OCI-LY1 (cell line): Measurements from ENCODE around the gene NTS.

Experiments
- H2AFZ ChIP-seq: fragments of 200-600 bp; sonication (generic), shearing (Covaris generic); 2 replicates; pipeline ENCODE4 v1.6.0; 2014; ENCODE audit warnings: antibody characterized with exemption, mild to moderate bottlenecking, low read length
- H3F3A ChIP-seq: fragments of 200-600 bp; sonication (generic), shearing (Covaris generic); 2 replicates; pipeline ENCODE4 v1.6.0; 2014; ENCODE audit warnings: mild to moderate bottlenecking, antibody characterized with exemption, low read length, moderate library complexity; ENCODE audit not compliant: insufficient read depth
- H3K27ac ChIP-seq: fragments of 200-600 bp; sonication (generic); 2 replicates; pipeline ENCODE4 v1.5.1; 2014; ENCODE audit warnings: low read length, mixed run types, mild to moderate bottlenecking, low read depth; ENCODE audit not compliant: poor library complexity, severe bottlenecking
- H3K27me3 ChIP-seq: fragments of 200-600 bp; sonication (generic); 2 replicates; pipeline ENCODE4 v1.6.0; 2014; ENCODE audit warnings: antibody characterized with exemption, mild to moderate bottlenecking, low read length, moderate library complexity; ENCODE audit not compliant: insufficient read depth
- H3K36me3 ChIP-seq: fragments of 200-600 bp; sonication (generic); 2 replicates; pipeline ENCODE4 v1.6.1; 2014; ENCODE audit warnings: mild to moderate bottlenecking, antibody characterized with exemption, low read length, moderate library complexity, mixed read lengths; ENCODE audit not compliant: insufficient read depth
- H3K4me1 ChIP-seq: fragments of 200-600 bp; sonication (generic); 2 replicates; pipeline ENCODE4 v1.5.1; 2014; ENCODE audit warnings: mild to moderate bottlenecking, low read length, moderate library complexity; ENCODE audit not compliant: insufficient read depth, severe bottlenecking
- H3K4me2 ChIP-seq: fragments of 200-600 bp; sonication (generic), shearing (Covaris generic); 2 replicates; pipeline ENCODE4 v1.6.1; 2014; ENCODE audit warnings: low read length
- H3K4me3 ChIP-seq: fragments of 200-600 bp; sonication (generic); 2 replicates; pipeline ENCODE4 v1.5.1; 2014; ENCODE audit warnings: low read length, low read depth, mild to moderate bottlenecking, mixed read lengths; ENCODE audit not compliant: poor library complexity, severe bottlenecking
- H3K79me2 ChIP-seq: fragments of 200-600 bp; shearing (Covaris generic); 2 replicates; pipeline ENCODE4 v1.6.1; 2016; ENCODE audit warnings: mixed run types, low read length, mixed read lengths; ENCODE audit not compliant: insufficient read depth
- H3K9ac ChIP-seq: fragments of 200-600 bp; sonication (generic), shearing (Covaris generic); 2 replicates; pipeline ENCODE4 v1.6.1; 2014; ENCODE audit warnings: mild to moderate bottlenecking, low read length, mixed read lengths
- H3K9me2 ChIP-seq: fragments of 200-600 bp; sonication (generic), shearing (Covaris generic); 2 replicates; pipeline ENCODE4 v1.6.1; 2014; ENCODE audit warnings: low read depth, mild to moderate bottlenecking, low read length, mixed read lengths
- H3K9me3 ChIP-seq: fragments of 200-600 bp; shearing (Covaris generic); 2 replicates; pipeline ENCODE4 v1.6.1; 2014; ENCODE audit warnings: low read length, mixed read lengths
- H4K20me1 ChIP-seq: fragments of 200-600 bp; sonication (generic), shearing (Covaris generic); 2 replicates; pipeline ENCODE4 v1.6.0; 2016; ENCODE audit warnings: mild to moderate bottlenecking, low read length; ENCODE audit not compliant: insufficient read depth
- EZH2 ChIP-seq: fragments of 200-600 bp; sonication (generic), shearing (Covaris generic); IDR thresholded peaks from 2 replicates; pipeline ENCODE4 v1.8.0; 2017; ENCODE audit warnings: borderline replicate concordance, mixed run types, mild to moderate bottlenecking, antibody characterized with exemption, low read length, moderate library complexity, mixed read lengths
- TF ChIP-seq, protein P1 (sequence below): fragments of 200-600 bp; sonication (generic), shearing (Covaris generic); IDR thresholded peaks from 2 replicates; pipeline ENCODE4 v1.5.1; 2017; ENCODE audit warnings: mild to moderate bottlenecking, antibody characterized with exemption, low read length, moderate library complexity, mixed read lengths

NTS gene

DNA sequence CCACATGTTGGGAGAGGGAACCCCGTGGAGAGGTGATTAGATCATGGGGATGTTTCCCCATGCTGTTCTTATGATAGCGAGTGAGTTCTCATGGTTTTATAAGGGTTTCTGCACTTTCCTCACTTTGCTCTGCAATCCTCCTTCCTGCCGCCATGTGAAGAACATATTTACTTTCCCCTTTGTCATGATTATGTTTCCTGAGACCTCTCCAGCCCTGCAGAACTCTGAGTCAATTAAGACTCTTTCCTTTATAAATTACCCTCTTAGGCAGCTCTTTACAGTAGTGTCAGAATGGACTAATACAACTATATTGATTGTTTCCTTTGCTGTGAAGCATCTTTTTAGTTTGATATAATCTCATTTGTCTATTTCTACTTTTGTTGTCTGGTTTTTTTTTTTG, 24.8 kb upstream of the NTS start:
- Histone ChIP-seq H3K79me2 (no peaks in the 10 kb centered on the region), H3K4me3 (no peak overlapping the region), H2AFZ (no peak overlapping the region), H3K4me1 (no peaks in the 10 kb centered on the region), H3K36me3 (no peaks in the 10 kb centered on the region), H4K20me1 (no peaks in the 10 kb centered on the region), H3K9ac (no peak overlapping the region), H3K27me3 (no peaks in the 10 kb centered on the region), H3F3A (no peaks in the 10 kb centered on the region), H3K4me2 (no peak overlapping the region), H3K9me2 (no peaks in the 10 kb centered on the region), H3K27ac (no peak overlapping the region), H3K9me3 (no peaks in the 10 kb centered on the region)
- TF ChIP-seq, protein P1, sequence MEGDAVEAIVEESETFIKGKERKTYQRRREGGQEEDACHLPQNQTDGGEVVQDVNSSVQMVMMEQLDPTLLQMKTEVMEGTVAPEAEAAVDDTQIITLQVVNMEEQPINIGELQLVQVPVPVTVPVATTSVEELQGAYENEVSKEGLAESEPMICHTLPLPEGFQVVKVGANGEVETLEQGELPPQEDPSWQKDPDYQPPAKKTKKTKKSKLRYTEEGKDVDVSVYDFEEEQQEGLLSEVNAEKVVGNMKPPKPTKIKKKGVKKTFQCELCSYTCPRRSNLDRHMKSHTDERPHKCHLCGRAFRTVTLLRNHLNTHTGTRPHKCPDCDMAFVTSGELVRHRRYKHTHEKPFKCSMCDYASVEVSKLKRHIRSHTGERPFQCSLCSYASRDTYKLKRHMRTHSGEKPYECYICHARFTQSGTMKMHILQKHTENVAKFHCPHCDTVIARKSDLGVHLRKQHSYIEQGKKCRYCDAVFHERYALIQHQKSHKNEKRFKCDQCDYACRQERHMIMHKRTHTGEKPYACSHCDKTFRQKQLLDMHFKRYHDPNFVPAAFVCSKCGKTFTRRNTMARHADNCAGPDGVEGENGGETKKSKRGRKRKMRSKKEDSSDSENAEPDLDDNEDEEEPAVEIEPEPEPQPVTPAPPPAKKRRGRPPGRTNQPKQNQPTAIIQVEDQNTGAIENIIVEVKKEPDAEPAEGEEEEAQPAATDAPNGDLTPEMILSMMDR: no peak
- no peak for TF ChIP-seq EZH2

DNA sequence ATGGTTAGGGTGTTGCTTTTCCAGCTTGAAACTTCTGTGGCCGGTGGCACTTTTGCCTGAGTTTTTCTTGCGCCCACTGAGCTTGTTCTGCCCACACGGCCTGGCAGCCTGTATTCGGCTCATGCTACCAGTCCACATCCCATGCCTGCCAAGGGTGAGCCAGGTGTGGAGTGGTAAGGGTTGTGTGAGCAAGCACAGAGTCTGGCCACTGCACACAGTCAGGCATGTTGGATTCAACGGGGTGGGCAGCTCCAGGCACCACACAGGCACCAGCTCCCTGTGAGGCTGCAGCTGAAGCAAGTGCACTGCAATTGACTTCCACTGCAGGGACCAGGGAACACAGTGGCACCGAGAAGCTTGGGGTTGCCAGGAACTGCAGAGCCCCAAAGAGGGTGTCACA, 18.8 kb upstream of the NTS start:
- Histone ChIP-seq H3K9me3 (no peaks in the 10 kb centered on the region), H3K4me3 (no peak overlapping the region), H3K9ac (no peak overlapping the region), H3K36me3 (no peaks in the 10 kb centered on the region), H3F3A (no peaks in the 10 kb centered on the region), H3K9me2 (no peaks in the 10 kb centered on the region), H4K20me1 (no peaks in the 10 kb centered on the region), H3K27me3 (no peaks in the 10 kb centered on the region), H3K27ac (no peak overlapping the region), H3K4me1 (no peaks in the 10 kb centered on the region), H2AFZ (no peak overlapping the region), H3K79me2 (no peaks in the 10 kb centered on the region), H3K4me2 (no peak overlapping the region)
- no peak for TF ChIP-seq EZH2
- TF ChIP-seq, protein P1: no peak

DNA sequence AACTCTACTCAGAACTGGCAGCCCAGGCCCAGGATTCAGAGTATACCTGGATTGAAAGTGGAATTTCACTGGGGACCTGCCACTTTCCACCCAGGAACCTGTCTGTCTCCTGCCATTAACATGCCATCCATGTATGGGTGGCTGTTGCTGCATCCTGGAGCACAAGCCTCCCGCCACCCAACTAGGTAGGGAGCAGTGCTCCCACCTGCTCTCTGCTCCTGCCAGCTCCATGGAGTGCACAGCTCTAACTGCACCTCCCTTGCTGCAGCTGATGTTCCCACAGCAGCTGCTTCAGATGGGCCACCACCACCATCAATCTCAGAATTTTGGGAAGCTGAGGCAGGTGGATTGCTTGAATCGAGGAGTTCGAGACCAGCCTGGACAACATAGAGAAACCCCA, 17.1 kb upstream of the NTS start:
- H3K27me3 ChIP-seq: no peaks in the 10 kb centered on the region
- H2AFZ ChIP-seq: no peak overlapping the region
- TF ChIP-seq EZH2: no peak
- TF ChIP-seq, protein P1: no peak
- H3K9me2 ChIP-seq: no peaks in the 10 kb centered on the region
- H3K79me2 ChIP-seq: no peaks in the 10 kb centered on the region
- H3K4me2 ChIP-seq: no peak overlapping the region
- no peak overlapping the region for H3K27ac ChIP-seq
- H3F3A ChIP-seq: no peaks in the 10 kb centered on the region
- no peaks in the 10 kb centered on the region for H3K9me3 ChIP-seq
- H4K20me1 ChIP-seq: no peaks in the 10 kb centered on the region
- H3K4me1 ChIP-seq: no peaks in the 10 kb centered on the region
- H3K36me3 ChIP-seq: no peaks in the 10 kb centered on the region
- H3K4me3 ChIP-seq: no peak overlapping the region
- no peak overlapping the region for H3K9ac ChIP-seq
